ENCODE data around the gene SPEM3. TPM values are rescaled to one million over a fixed set of nuclear protein-coding genes. Genes with fewer than 3 reads are reported as not detected.
"Not testable (repeated sequence)": the region's sequence is repeated elsewhere in the genome, so short reads cannot be mapped to it uniquely, and the experiment has no call there.

SPEM3 gene
- total RNA-seq, 1 donor from 2014 or later: not detected

GRCh38 chr17:7477392-7478275, 49.0 kb downstream of the SPEM3 start:
- Mint-ChIP-seq H3K4me1 (ENCODE audit: low read depth) (peaks cover 41% of the 10 kb centered on the region), H3K9me3 (ENCODE audit: low read depth) (no peaks in the 10 kb centered on the region), H3K27me3 (no peaks in the 10 kb centered on the region), H3K36me3 (ENCODE audit: insufficient read depth) (no peaks in the 10 kb centered on the region), H3K27ac (peak overlapping the region; percentile 99), H3K4me3 (ENCODE audit: low read depth) (peak overlapping the region; percentile 84)
- peak; percentile 26 for DNase-seq (ENCODE audit: low spot score, unreplicated experiment)
- no peak for TF ChIP-seq CTCF (IDR thresholded peaks at IDR 0.05; ENCODE audit: unreplicated experiment)

- Mint-ChIP-seq H3K4me1 (ENCODE audit: low read depth) (peaks cover 50% of the 10 kb centered on the region), H3K36me3 (ENCODE audit: insufficient read depth) (no peaks in the 10 kb centered on the region), H3K27me3 (no peaks in the 10 kb centered on the region), H3K27ac (peak overlapping the region; percentile 99), H3K4me3 (ENCODE audit: low read depth) (peak overlapping the region; percentile 84), H3K9me3 (ENCODE audit: low read depth) (no peaks in the 10 kb centered on the region)
- DNase-seq (ENCODE audit: low spot score, unreplicated experiment): peak; percentile 28
- TF ChIP-seq CTCF (IDR thresholded peaks at IDR 0.05; ENCODE audit: unreplicated experiment): no peak
These were observed 49.9 kb downstream of the SPEM3 start for GRCh38 chr17:7478276-7479212.

- H3K36me3 Mint-ChIP-seq (ENCODE audit: insufficient read depth): no peaks in the 10 kb centered on the region
- DNase-seq (ENCODE audit: low spot score, unreplicated experiment): peak; percentile 40
- no peaks in the 10 kb centered on the region for H3K9me3 Mint-ChIP-seq (ENCODE audit: low read depth)
- peak within 1 kb of the TSS; percentile 95 for H3K4me3 Mint-ChIP-seq (ENCODE audit: low read depth)
- H3K27ac Mint-ChIP-seq: peak within 1 kb of the TSS; percentile 100
- no peak for TF ChIP-seq CTCF (IDR thresholded peaks at IDR 0.05; ENCODE audit: unreplicated experiment)
- H3K4me1 Mint-ChIP-seq (ENCODE audit: low read depth): peaks cover 52% of the 10 kb centered on the region
- H3K27me3 Mint-ChIP-seq: no peaks in the 10 kb centered on the region
These were observed 50.8 kb downstream of the SPEM3 start, which contains the start of gene ZBTB4 for GRCh38 chr17:7479213-7480088. Gene ZBTB4, minus strand, starts transcription at chr17:7479631. Its CDS starts 12,830 bp downstream, at chr17:7466801.

- TF ChIP-seq CTCF (IDR thresholded peaks at IDR 0.05; ENCODE audit: unreplicated experiment): no peak
- Mint-ChIP-seq H3K36me3 (ENCODE audit: insufficient read depth) (no peaks in the 10 kb centered on the region), H3K27me3 (no peaks in the 10 kb centered on the region), H3K4me1 (ENCODE audit: low read depth) (peaks cover 55% of the 10 kb centered on the region), H3K4me3 (ENCODE audit: low read depth) (peak overlapping the region; percentile 95), H3K9me3 (ENCODE audit: low read depth) (no peaks in the 10 kb centered on the region), H3K27ac (peak overlapping the region; percentile 100)
- no peak for DNase-seq (ENCODE audit: low spot score, unreplicated experiment)
These were observed 51.4 kb downstream of the SPEM3 start for GRCh38 chr17:7480089-7480384.

- peaks cover 60% of the 10 kb centered on the region for H3K4me1 Mint-ChIP-seq (ENCODE audit: low read depth)
- peak within 1 kb of the TSS; percentile 100 for H3K27ac Mint-ChIP-seq
- H3K27me3 Mint-ChIP-seq; H3K36me3 Mint-ChIP-seq (ENCODE audit: insufficient read depth); H3K9me3 Mint-ChIP-seq (ENCODE audit: low read depth); DNase-seq (ENCODE audit: low spot score, unreplicated experiment): not testable (repeated sequence)
- peak within 1 kb of the TSS; percentile 95 for H3K4me3 Mint-ChIP-seq (ENCODE audit: low read depth)
These were observed 52.6 kb downstream of the SPEM3 start, which contains the start of gene SLC35G6 for GRCh38 chr17:7481275-7481674. Gene SLC35G6, plus strand, starts transcription at chr17:7481446. Its CDS starts 71 bp downstream, at chr17:7481517.

- Mint-ChIP-seq H3K27ac (peak overlapping the region; percentile 100), H3K4me3 (ENCODE audit: low read depth) (peak overlapping the region; percentile 97), H3K4me1 (ENCODE audit: low read depth) (peaks cover 59% of the 10 kb centered on the region)
- not testable (repeated sequence) for H3K27me3 Mint-ChIP-seq; DNase-seq (ENCODE audit: low spot score, unreplicated experiment); H3K36me3 Mint-ChIP-seq (ENCODE audit: insufficient read depth); H3K9me3 Mint-ChIP-seq (ENCODE audit: low read depth)
These were observed 53.4 kb downstream of the SPEM3 start for GRCh38 chr17:7481842-7482741.
